Ovary (tissue), 9 donors: Measurements from ENCODE around the gene ZNF821. TPM values are rescaled to one million over a fixed set of nuclear protein-coding genes. Genes with fewer than 3 reads are reported as not detected.

Experiments used
- DNase-seq, 5 donors: peaks; one replicate each; pipeline ENCODE4 v3.0.0-alpha.2; 2019 to 2020
- H3K27ac ChIP-seq, 2 donors: fragments of 200-600 bp; one replicate each; pipeline versions ENCODE4 v1.5.1 to v1.8.0; 2019 to 2022
- H3K27me3 ChIP-seq: fragments of 200-600 bp; one replicate; pipeline ENCODE4 v1.8.0; 2022
- H3K36me3 ChIP-seq: fragments of 200-600 bp; sonication (generic); one replicate; pipeline ENCODE4 v1.5.1; 2019
- H3K4me1 ChIP-seq: one replicate; pipeline ENCODE4 v1.8.1; 2013; ENCODE audit warnings: mild to moderate bottlenecking, moderate library complexity; ENCODE audit not compliant: insufficient read depth
- H3K4me3 ChIP-seq: fragments of 200-600 bp; sonication (generic); one replicate; pipeline ENCODE4 v1.5.1; 2017
- H3K9me3 ChIP-seq, 2 donors: fragments of 200-600 bp in 1 of 2; sonication (generic) in 1 of 2; one replicate each; pipeline versions ENCODE4 v1.5.1 to v1.8.1; 2013 to 2019; ENCODE audit warnings: mild to moderate bottlenecking in 1 of 2, moderate library complexity in 1 of 2
- EP300 ChIP-seq: sonication (generic); formaldehyde crosslinking; IDR thresholded peaks from one replicate; pipeline ENCODE4 v1.6.1; 2017; ENCODE audit warnings: antibody characterized with exemption
- POLR2A ChIP-seq: fragments of 450-650 bp; IDR thresholded peaks from one replicate; pipeline ENCODE4 v1.6.1; 2017; ENCODE audit warnings: antibody characterized with exemption, mild to moderate bottlenecking, moderate library complexity
- WGBS, 3 donors: extraction: QIAGEN DNeasy Blood & Tissue Kit in 1 of 3; methylation state at CpG; one replicate each; pipeline versions ENCODE4 v1.1.5 to v1.1.7; 2013 to 2017; 5-methylcytosine and 5-hydroxymethylcytosine counted together
- intact Hi-C, 4 donors: fragments of 100-400 bp; cut with DNase I; formaldehyde crosslinking; loops; one replicate each; pipeline versions ENCODE4 v1.11.0 to v1.15.1; 2022 to 2023
- polyA plus RNA-seq, 2 donors: library from polyadenylated mRNA; stranded (reverse); fragments of 200-250 nt in 1 of 2; fragments of 350-450 nt in 1 of 2; fragmentation: Illumina TruSeq in 1 of 2; extraction: RNeasy Lipid Tissue Mini Kit (QIAGEN cat#74804) in 1 of 2; gene quantifications; one replicate each; pipeline ENCODE4 v1.2.3, GENCODE V29; 2013 to 2014
- total RNA-seq, 7 donors: library from RNA; depleted of rRNA in 2 of 7; stranded (reverse); fragments of >200 nt in 2 of 7; fragmentation: NEBNext Ultra II Directional in 3 of 7; extraction: Animal tissue kit (Norgen Biotek cat#: 25700) in 3 of 7; gene quantifications; one replicate each; pipeline versions ENCODE4 v1.1.0 to v1.2.4, GENCODE V29; 2016 to 2023
- TF ChIP-seq, protein P1 (sequence below), 3 donors: fragments of 450-650 bp in 2 of 3; fragments of 200-600 bp in 1 of 3; IDR thresholded peaks; one replicate each; pipeline versions ENCODE4 v1.5.1 to v1.8.0; 2016 to 2022; ENCODE audit warnings: antibody characterized with exemption in 3 of 3, mild to moderate bottlenecking in 1 of 3
- donor health status: DM: no; HTN: no; CAD: no; lungs with moderate emphysema.
- donor health status: DM: no; HTN: no; CAD: no.
- donor health status: Bipolar disorder and iron deficiency.
- donor health status: DM: yes; HTN: yes; CAD: no.
- donor health status: DM: no; HTN: no; CAD: no.
- donor health status: DM: yes; HTN: yes; CAD: no.

Gene ZNF821
- total and polyA plus RNA-seq, 9 donors = 7.6 to 14.1 (median 11.7) TPM

DNA sequence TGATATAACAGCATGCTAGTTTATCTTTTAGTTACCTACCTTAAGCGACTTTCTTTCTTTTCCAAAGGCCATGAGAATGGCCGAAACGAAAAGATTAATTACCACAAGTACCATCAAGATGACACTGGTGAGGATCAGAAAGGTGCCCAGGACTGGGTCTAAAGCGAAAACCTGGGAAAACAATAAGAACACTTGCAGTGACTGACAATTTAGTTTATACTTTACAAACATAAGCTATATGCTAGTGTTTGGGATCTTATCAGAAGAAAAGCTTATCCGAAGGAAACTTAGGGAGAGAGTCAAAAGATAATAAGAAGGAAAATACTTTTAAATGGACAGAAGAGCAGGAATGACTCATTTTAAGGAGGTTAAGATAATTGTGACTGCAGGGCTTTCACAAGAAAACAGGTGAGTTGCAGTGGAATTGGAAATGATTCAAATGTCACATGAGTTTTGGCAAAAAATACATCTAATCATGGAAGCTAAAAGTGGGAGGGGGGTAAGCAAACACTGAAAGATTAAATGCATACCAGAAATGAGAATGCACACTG, 46.1 kb upstream of the ZNF821 start:
- no peak overlapping the region for H3K4me3 ChIP-seq
- WGBS, 3 donors = 54 to 68% (median 56%) methylated on average over 5 of the region's 5 CpGs
- H3K4me1 ChIP-seq = peaks cover 6% of the 10 kb centered on the region
- TF ChIP-seq EP300 = no peak
- no peak for TF ChIP-seq POLR2A
- no peak for DNase-seq
- H3K36me3 ChIP-seq = no peaks in the 10 kb centered on the region
- H3K9me3 ChIP-seq = no peaks in the 10 kb centered on the region
- intact Hi-C loops = no loop called here
- no peaks in the 10 kb centered on the region for H3K27me3 ChIP-seq
- no peak overlapping the region for H3K27ac ChIP-seq

- Histone ChIP-seq H3K27me3 (no peaks in the 10 kb centered on the region), H3K9me3 (no peaks in the 10 kb centered on the region), H3K4me3 (no peak overlapping the region), H3K4me1 (peaks cover 8% of the 10 kb centered on the region), H3K36me3 (no peaks in the 10 kb centered on the region), H3K27ac (no peak overlapping the region)
- TF ChIP-seq EP300 (no peak), POLR2A (no peak)
- TF ChIP-seq, protein P1, sequence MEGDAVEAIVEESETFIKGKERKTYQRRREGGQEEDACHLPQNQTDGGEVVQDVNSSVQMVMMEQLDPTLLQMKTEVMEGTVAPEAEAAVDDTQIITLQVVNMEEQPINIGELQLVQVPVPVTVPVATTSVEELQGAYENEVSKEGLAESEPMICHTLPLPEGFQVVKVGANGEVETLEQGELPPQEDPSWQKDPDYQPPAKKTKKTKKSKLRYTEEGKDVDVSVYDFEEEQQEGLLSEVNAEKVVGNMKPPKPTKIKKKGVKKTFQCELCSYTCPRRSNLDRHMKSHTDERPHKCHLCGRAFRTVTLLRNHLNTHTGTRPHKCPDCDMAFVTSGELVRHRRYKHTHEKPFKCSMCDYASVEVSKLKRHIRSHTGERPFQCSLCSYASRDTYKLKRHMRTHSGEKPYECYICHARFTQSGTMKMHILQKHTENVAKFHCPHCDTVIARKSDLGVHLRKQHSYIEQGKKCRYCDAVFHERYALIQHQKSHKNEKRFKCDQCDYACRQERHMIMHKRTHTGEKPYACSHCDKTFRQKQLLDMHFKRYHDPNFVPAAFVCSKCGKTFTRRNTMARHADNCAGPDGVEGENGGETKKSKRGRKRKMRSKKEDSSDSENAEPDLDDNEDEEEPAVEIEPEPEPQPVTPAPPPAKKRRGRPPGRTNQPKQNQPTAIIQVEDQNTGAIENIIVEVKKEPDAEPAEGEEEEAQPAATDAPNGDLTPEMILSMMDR (IDR thresholded peaks at IDR 0.05) = no peak
- peak in 1 of 5 donors; percentile 25 for DNase-seq
- intact Hi-C loops = no loop called here
- 47 to 57% (median 50%) methylated on average over 3 of the region's 3 CpGs for WGBS, 3 donors
Measured at GRCh38 chr16:71929048-71929447, 45.1 kb upstream of the ZNF821 start.

GRCh38 chr16:71927787-71928186, 43.8 kb upstream of the ZNF821 start:
- Histone ChIP-seq H3K4me1 (peaks cover 8% of the 10 kb centered on the region), H3K9me3 (no peaks in the 10 kb centered on the region), H3K4me3 (no peak overlapping the region), H3K36me3 (no peaks in the 10 kb centered on the region), H3K27ac (no peak overlapping the region), H3K27me3 (no peaks in the 10 kb centered on the region)
- no peak for DNase-seq
- 24 to 28% (median 27%) methylated on average over 5 of the region's 5 CpGs for WGBS, 3 donors
- intact Hi-C loops = no loop called here
- TF ChIP-seq, protein P1 (IDR thresholded peaks at IDR 0.05) = no peak
- TF ChIP-seq EP300 = no peak

GRCh38 chr16:71927383-71927782, 43.4 kb upstream of the ZNF821 start:
- no peak overlapping the region for H3K4me3 ChIP-seq
- no peaks in the 10 kb centered on the region for H3K36me3 ChIP-seq
- H3K4me1 ChIP-seq = peaks cover 8% of the 10 kb centered on the region
- H3K27me3 ChIP-seq = no peaks in the 10 kb centered on the region
- DNase-seq = peak; percentile 43 to 63 (median 51)
- H3K27ac ChIP-seq = peak overlapping the region in 1 of 2 donors; percentile 7
- intact Hi-C loops = no loop called here
- no peaks in the 10 kb centered on the region for H3K9me3 ChIP-seq
- WGBS, 3 donors = 13 to 26% (median 23%) methylated on average over 3 of the region's 3 CpGs
- TF ChIP-seq, protein P1 (IDR thresholded peaks at IDR 0.05) = no peak
- no peak for TF ChIP-seq POLR2A
- no peak for TF ChIP-seq EP300

- TF ChIP-seq POLR2A (no peak), EP300 (no peak)
- TF ChIP-seq, protein P1 (IDR thresholded peaks at IDR 0.05) = no peak
- Histone ChIP-seq H3K27me3 (no peaks in the 10 kb centered on the region), H3K4me1 (peaks cover 8% of the 10 kb centered on the region), H3K9me3 (no peaks in the 10 kb centered on the region), H3K36me3 (no peaks in the 10 kb centered on the region), H3K27ac (no peak overlapping the region), H3K4me3 (no peak overlapping the region)
- 95 to 100% (median 97%) methylated on average over 2 of the region's 2 CpGs for WGBS, 3 donors
- no peak for DNase-seq
- intact Hi-C loops = no loop called here
Measured at GRCh38 chr16:71924710-71925109, 40.7 kb upstream of the ZNF821 start.
